AG04449 (cell line): Measurements from ENCODE around the gene CCDC167.

ENCODE experiments used
- CTCF ChIA-PET: fragments of 350-600 bp; formaldehyde crosslinking; extraction: SDS; loops from one replicate; lab custom pipeline; 2021; ENCODE audit warnings: antibody characterized with exemption; lab: Yijun Ruan, JAX
- POLR2A ChIA-PET: fragments of 400-600, 350-600 bp; formaldehyde crosslinking; extraction: SDS; loops from one replicate; lab custom pipeline; 2020; ENCODE audit warnings: antibody characterized with exemption, inconsistent platforms; lab: Yijun Ruan, JAX
- DNase-seq: peaks from one replicate; pipeline ENCODE4 v3.0.0-alpha.2; 2010; ENCODE audit warnings: low read depth, low spot score
- H3K4me3 ChIP-seq: 2 replicates; pipeline ENCODE4 v1.5.1; 2011; ENCODE audit warnings: low read depth, mild to moderate bottlenecking, control low read depth, low read length
- TF ChIP-seq, protein P1 (sequence below): IDR thresholded peaks from one replicate; pipeline ENCODE4 v1.5.1; 2011; ENCODE audit warnings: mild to moderate bottlenecking, moderate library complexity, low read length, control low read depth, inconsistent platforms; ENCODE audit not compliant: insufficient read depth; ENCODE audit errors: missing control alignments

Gene CCDC167

DNA sequence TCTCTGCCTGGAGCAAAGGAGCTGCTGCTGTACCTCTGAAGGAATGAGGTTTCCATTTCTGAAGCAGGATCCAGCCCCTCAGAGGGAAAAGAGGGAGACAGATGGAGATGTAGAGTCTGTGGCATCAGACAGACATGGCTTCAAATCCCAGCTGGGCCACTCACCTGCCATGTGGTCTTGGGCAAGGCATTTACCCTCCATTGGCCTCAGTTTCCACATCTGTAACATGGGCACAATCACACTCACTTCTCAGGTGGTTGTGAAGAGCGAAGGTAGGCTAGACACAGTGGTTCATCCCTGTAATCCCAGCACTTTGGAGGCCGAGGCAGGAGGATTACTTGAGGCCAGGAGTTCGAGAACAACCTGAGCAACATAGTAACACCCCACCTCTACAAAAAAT lies 32.4 kb upstream of the CCDC167 start:
- no peak for DNase-seq
- TF ChIP-seq, protein P1, sequence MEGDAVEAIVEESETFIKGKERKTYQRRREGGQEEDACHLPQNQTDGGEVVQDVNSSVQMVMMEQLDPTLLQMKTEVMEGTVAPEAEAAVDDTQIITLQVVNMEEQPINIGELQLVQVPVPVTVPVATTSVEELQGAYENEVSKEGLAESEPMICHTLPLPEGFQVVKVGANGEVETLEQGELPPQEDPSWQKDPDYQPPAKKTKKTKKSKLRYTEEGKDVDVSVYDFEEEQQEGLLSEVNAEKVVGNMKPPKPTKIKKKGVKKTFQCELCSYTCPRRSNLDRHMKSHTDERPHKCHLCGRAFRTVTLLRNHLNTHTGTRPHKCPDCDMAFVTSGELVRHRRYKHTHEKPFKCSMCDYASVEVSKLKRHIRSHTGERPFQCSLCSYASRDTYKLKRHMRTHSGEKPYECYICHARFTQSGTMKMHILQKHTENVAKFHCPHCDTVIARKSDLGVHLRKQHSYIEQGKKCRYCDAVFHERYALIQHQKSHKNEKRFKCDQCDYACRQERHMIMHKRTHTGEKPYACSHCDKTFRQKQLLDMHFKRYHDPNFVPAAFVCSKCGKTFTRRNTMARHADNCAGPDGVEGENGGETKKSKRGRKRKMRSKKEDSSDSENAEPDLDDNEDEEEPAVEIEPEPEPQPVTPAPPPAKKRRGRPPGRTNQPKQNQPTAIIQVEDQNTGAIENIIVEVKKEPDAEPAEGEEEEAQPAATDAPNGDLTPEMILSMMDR = no peak
- no peak overlapping the region for H3K4me3 ChIP-seq
- POLR2A ChIA-PET = no interaction called here
- CTCF ChIA-PET = interaction anchor here (1.3 to 2.1 kb wide), 2 partner anchors 34 to 160 kb away, joined by 3 to 8 read pairs; no protein-coding TSS in a partner anchor

DNA sequence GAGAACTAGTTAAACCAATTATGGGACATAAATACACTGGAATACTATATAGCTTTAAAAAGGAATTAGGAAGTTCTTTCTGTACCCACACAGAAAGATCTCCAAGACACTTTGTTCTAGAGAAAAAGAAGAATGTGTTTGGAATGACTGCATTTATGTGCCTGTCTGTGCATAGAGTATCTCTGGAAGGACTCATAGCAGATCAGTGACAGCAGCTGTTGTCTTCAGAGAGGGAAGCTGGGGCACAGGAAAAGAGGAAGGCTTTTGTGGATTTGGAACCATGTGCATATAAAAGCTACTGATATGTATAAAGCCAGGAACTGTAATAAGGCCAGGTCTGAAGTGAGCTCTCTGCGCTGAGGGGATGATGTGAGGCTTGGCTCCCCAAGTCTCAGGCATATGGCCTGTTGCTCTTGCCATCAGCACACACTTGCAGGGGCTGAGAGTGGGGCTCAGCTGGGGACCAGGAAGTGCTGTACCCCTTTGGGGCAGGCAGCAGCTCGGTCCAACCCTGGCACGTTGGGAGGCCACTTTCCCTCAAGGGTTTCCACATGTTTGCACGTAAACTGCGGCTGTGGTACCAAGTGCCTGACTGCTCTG lies 31.8 kb upstream of the CCDC167 start:
- DNase-seq = no peak
- ChIA-PET CTCF (interaction anchor here (1.2 to 2.1 kb wide), 3 partner anchors 15 to 161 kb away, joined by 3 to 8 read pairs (median 4); no protein-coding TSS in a partner anchor), POLR2A (no interaction called here)
- TF ChIP-seq, protein P1 = no peak
- H3K4me3 ChIP-seq = no peak overlapping the region

GRCh38 chr6:37531026-37531425 lies 31.3 kb upstream of the CCDC167 start:
- ChIA-PET POLR2A (no interaction called here), CTCF (interaction anchor here (1.2 to 2.1 kb wide), 2 partner anchors 16 to 161 kb away, joined by 4 to 8 read pairs; no protein-coding TSS in a partner anchor)
- TF ChIP-seq, protein P1 = no peak
- no peak for DNase-seq
- no peak overlapping the region for H3K4me3 ChIP-seq

DNA sequence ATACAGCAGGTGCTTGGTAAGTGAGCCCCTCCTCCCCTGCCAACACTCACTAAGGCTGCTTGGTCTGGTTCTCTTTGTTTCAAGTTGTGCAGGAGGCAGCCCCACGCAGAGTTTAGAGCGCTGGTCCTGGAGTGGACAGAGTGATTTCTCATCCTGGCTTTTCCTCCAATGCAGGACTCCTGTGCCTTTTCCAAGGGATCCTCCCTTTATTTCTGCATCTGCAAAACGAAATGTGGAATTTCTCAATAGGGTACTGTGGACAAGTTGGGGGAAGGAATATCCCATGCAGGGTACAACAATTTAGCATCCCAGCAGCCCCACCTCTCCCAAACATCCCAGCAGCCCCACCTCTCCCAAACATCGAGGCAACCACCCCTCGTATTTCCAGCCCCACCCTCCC lies 30.6 kb upstream of the CCDC167 start:
- ChIA-PET CTCF (interaction anchor here (2.1 kb wide), 1 partner anchor 162 kb away, joined by 8 read pairs; no protein-coding TSS in a partner anchor), POLR2A (no interaction called here)
- no peak for DNase-seq
- TF ChIP-seq, protein P1 = no peak
- H3K4me3 ChIP-seq = no peak overlapping the region

DNA sequence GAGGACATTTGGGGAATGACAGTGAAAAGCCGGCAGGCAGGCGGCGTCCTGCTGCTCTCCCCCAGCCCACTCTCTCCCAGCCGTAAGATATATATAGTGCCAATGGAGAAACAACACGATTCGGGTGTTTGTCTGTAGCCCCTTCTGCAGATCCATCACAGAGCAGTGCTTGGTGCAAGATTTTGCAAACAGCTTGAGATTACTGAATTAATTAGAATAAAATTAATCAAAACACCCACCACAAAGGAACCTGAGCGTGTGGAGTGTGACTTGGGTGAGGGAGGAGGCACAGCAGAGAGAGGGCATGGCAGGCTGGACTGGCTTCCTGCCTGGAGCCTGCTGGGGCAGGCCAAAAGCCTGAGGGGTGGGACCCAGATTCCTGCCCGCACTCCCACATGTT lies 28.8 kb upstream of the CCDC167 start:
- ChIA-PET POLR2A (no interaction called here), CTCF (interaction anchor here (1.0 kb wide), 1 partner anchor 203 kb away, joined by 3 read pairs; no protein-coding TSS in a partner anchor)
- no peak overlapping the region for H3K4me3 ChIP-seq
- TF ChIP-seq, protein P1 = no peak
- DNase-seq = no peak

- H3K4me3 ChIP-seq = no peak overlapping the region
- POLR2A ChIA-PET = no interaction called here
- TF ChIP-seq, protein P1 = no peak
- CTCF ChIA-PET = interaction anchor here (0.9 to 1.4 kb wide), 2 partner anchors 13 to 21 kb away, joined by 3 read pairs; no protein-coding TSS in a partner anchor
- no peak for DNase-seq
These were observed 26.0 kb upstream of the CCDC167 start for GRCh38 chr6:37525460-37526357.
